K562 (cell line): ENCODE measurements around the gene GADD45GIP1. TPM values are rescaled to one million over a fixed set of nuclear protein-coding genes. Genes with fewer than 3 reads are reported as not detected.

ENCODE experiments used
- BMI1 ChIP-seq: fragments of 150-350 bp; IDR thresholded peaks from 2 replicates; pipeline ENCODE4 v1.6.1; 2014; ENCODE audit warnings: low read length
- CBX1 ChIP-seq: sonication (generic); IDR thresholded peaks from 2 replicates; pipeline ENCODE4 v1.6.1; 2016; ENCODE audit warnings: antibody characterized with exemption, low read depth, mild to moderate bottlenecking
- CHCHD3 ChIP-seq: fragments of 250-450 bp; sonication (Bioruptor Pico); IDR thresholded peaks from 2 replicates; pipeline ENCODE4 v2.1.2; 2022; ENCODE audit warnings: mild to moderate bottlenecking
- CXXC5 ChIP-seq: fragments of 250-450 bp; sonication (Bioruptor Pico); IDR thresholded peaks from 2 replicates; pipeline ENCODE4 v1.8.0; 2022; ENCODE audit warnings: inconsistent platforms, mild to moderate bottlenecking, moderate library complexity
- HNRNPK ChIP-seq: fragments of 200-400 bp; formaldehyde crosslinking; IDR thresholded peaks from one replicate; pipeline ENCODE4 v1.6.1; 2018; ENCODE audit warnings: mild to moderate bottlenecking, low read depth, low read length; ENCODE audit not compliant: poor library complexity, severe bottlenecking
- JUND ChIP-seq, 2 experiments: IDR thresholded peaks; 2 replicates in 1 of 2; 3 replicates in 1 of 2; pipeline ENCODE4 v1.6.1; 2011; ENCODE audit warnings: borderline replicate concordance in 2 of 2, low read depth in 2 of 2, low read length in 2 of 2, improper control_type of control experiment in 1 of 2, missing biosample characterization in 1 of 2, missing genetic modification characterization in 1 of 2, missing genetic modification reagents in 1 of 2
- KLF1 ChIP-seq: fragments of 450-650 bp; IDR thresholded peaks from 2 replicates; pipeline ENCODE4 v1.6.1; 2016; ENCODE audit warnings: missing genetic modification characterization, missing compliant biosample characterization
- MTA2 ChIP-seq: fragments of 450-650 bp; IDR thresholded peaks from 2 replicates; pipeline ENCODE4 v1.6.1; 2016; ENCODE audit warnings: low read depth
- MTF1 ChIP-seq: fragments of 250-450 bp; sonication (Bioruptor Pico); IDR thresholded peaks from 2 replicates; pipeline ENCODE4 v1.9.0; 2021; ENCODE audit warnings: moderate library complexity, mild to moderate bottlenecking, inconsistent platforms, borderline replicate concordance
- NUFIP1 ChIP-seq: fragments of 450-650 bp; IDR thresholded peaks from 2 replicates; pipeline ENCODE4 v1.6.1; 2018; ENCODE audit not compliant: partially characterized antibody
- POLR2G ChIP-seq: fragments of 200-400 bp; formaldehyde crosslinking; IDR thresholded peaks from 2 replicates; pipeline ENCODE4 v1.6.1; 2017; ENCODE audit warnings: low read depth, mild to moderate bottlenecking, antibody characterized with exemption, low read length, moderate library complexity
- PRPF4 ChIP-seq: fragments of 200-400 bp; formaldehyde crosslinking; IDR thresholded peaks from one replicate; pipeline ENCODE4 v1.6.1; 2017; ENCODE audit warnings: low read length, low read depth, mild to moderate bottlenecking; ENCODE audit not compliant: insufficient read depth, poor library complexity, severe bottlenecking
- SMAD4 ChIP-seq: fragments of 250-450 bp; sonication (Bioruptor Pico); conservative IDR thresholded peaks from 2 replicates; pipeline ENCODE4 v1.8.0; 2021; ENCODE audit warnings: inconsistent platforms, mild to moderate bottlenecking, moderate library complexity
- TAF9B ChIP-seq: fragments of 450-650 bp; IDR thresholded peaks from 2 replicates; pipeline ENCODE4 v1.6.1; 2018; ENCODE audit warnings: mild to moderate bottlenecking; ENCODE audit not compliant: partially characterized antibody
- TAL1 ChIP-seq: fragments of 450-650 bp; IDR thresholded peaks from 2 replicates; pipeline ENCODE4 v1.6.1; 2016; ENCODE audit warnings: mild to moderate bottlenecking
- THRAP3 ChIP-seq: fragments of 450-650 bp; IDR thresholded peaks from 2 replicates; pipeline ENCODE4 v1.6.1; 2016; ENCODE audit warnings: mild to moderate bottlenecking, inconsistent platforms, borderline replicate concordance
- USF2 ChIP-seq: sonication (generic); formaldehyde crosslinking; IDR thresholded peaks from 2 replicates; pipeline ENCODE4 v1.5.0; 2020; ENCODE audit warnings: missing genetic modification reagents
- YBX1 ChIP-seq: fragments of 450-650 bp; IDR thresholded peaks from 2 replicates; pipeline ENCODE4 v1.7.1; 2016; ENCODE audit warnings: mild to moderate bottlenecking
- ZNF3 ChIP-seq: fragments of 250-450 bp; sonication (Bioruptor Pico); IDR thresholded peaks from 2 replicates; pipeline ENCODE4 v1.5.0; 2021; ENCODE audit warnings: mild to moderate bottlenecking, moderate library complexity
- ZNF445 ChIP-seq: fragments of 250-450 bp; sonication (Bioruptor Pico); IDR thresholded peaks from 2 replicates; pipeline ENCODE4 v1.4.0; 2020; ENCODE audit warnings: low read depth, mild to moderate bottlenecking, moderate library complexity
- ZNF561 ChIP-seq: fragments of 450-650 bp; formaldehyde crosslinking; conservative IDR thresholded peaks from 2 replicates; pipeline ENCODE4 v1.4.0; 2020; ENCODE audit warnings: mild to moderate bottlenecking, moderate library complexity
- polyA plus RNA-seq, 8 experiments: library from polyadenylated mRNA; depleted of rRNA in 4 of 8; stranded (reverse) in 5 of 8; unstranded in 3 of 8; fragments of >200 nt; fragmentation: Nextera tagmentation in 2 of 8; fragmentation: Illumina TruSeq in 1 of 8; extraction: Ambion mirVana in 2 of 8; extraction: Trizol in 1 of 8; gene quantifications; 2 replicates each; pipeline versions ENCODE4 v1.2.1 to v1.2.3, GENCODE V29; 2011 to 2014; ENCODE audit warnings: inconsistent platforms in 1 of 8, missing spikeins in 1 of 8
- total RNA-seq, 7 experiments: library from RNA; depleted of rRNA in 6 of 7; stranded (reverse); fragments of >200 nt in 6 of 7; fragmentation: Illumina TruSeq in 2 of 7; extraction: Trizol in 2 of 7; gene quantifications; 2 replicates each; pipeline versions ENCODE4 v1.2.1 to v1.2.3, GENCODE V29; 2011 to 2021; ENCODE audit warnings: low replicate concordance in 1 of 7
- TF ChIP-seq, protein P1 (sequence below): sonication (generic); formaldehyde crosslinking; IDR thresholded peaks from 2 replicates; pipeline ENCODE4 v1.8.0; 2023; ENCODE audit warnings: mild to moderate bottlenecking, missing genetic modification reagents
- TF ChIP-seq, protein P2 (sequence below): fragments of 450-650 bp; IDR thresholded peaks from 2 replicates; pipeline ENCODE4 v1.6.1; 2018; ENCODE audit not compliant: partially characterized antibody

Gene GADD45GIP1
- total and polyA plus RNA-seq, 9 of the 15 experiments (the other 6 are each of a cell fraction or from before 2014, with no cell fraction given) = 5.1 to 161 (median 29.2) TPM

- TF ChIP-seq KLF1 (tag) = peak; percentile 99
- TF ChIP-seq BMI1 = no peak
- no peak for TF ChIP-seq NUFIP1
- TF ChIP-seq SMAD4 (CRISPR knock-in tag) = peak; percentile 83
- TF ChIP-seq HNRNPK = no peak
- no peak for TF ChIP-seq ZNF3 (CRISPR knock-in tag)
- TF ChIP-seq, protein P1, sequence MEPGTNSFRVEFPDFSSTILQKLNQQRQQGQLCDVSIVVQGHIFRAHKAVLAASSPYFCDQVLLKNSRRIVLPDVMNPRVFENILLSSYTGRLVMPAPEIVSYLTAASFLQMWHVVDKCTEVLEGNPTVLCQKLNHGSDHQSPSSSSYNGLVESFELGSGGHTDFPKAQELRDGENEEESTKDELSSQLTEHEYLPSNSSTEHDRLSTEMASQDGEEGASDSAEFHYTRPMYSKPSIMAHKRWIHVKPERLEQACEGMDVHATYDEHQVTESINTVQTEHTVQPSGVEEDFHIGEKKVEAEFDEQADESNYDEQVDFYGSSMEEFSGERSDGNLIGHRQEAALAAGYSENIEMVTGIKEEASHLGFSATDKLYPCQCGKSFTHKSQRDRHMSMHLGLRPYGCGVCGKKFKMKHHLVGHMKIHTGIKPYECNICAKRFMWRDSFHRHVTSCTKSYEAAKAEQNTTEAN (CRISPR knock-in tag) = no peak
- TF ChIP-seq CBX1 = peak; percentile 64
- TF ChIP-seq THRAP3 = no peak
- no peak for TF ChIP-seq MTF1 (CRISPR knock-in tag)
- TF ChIP-seq, protein P2, sequence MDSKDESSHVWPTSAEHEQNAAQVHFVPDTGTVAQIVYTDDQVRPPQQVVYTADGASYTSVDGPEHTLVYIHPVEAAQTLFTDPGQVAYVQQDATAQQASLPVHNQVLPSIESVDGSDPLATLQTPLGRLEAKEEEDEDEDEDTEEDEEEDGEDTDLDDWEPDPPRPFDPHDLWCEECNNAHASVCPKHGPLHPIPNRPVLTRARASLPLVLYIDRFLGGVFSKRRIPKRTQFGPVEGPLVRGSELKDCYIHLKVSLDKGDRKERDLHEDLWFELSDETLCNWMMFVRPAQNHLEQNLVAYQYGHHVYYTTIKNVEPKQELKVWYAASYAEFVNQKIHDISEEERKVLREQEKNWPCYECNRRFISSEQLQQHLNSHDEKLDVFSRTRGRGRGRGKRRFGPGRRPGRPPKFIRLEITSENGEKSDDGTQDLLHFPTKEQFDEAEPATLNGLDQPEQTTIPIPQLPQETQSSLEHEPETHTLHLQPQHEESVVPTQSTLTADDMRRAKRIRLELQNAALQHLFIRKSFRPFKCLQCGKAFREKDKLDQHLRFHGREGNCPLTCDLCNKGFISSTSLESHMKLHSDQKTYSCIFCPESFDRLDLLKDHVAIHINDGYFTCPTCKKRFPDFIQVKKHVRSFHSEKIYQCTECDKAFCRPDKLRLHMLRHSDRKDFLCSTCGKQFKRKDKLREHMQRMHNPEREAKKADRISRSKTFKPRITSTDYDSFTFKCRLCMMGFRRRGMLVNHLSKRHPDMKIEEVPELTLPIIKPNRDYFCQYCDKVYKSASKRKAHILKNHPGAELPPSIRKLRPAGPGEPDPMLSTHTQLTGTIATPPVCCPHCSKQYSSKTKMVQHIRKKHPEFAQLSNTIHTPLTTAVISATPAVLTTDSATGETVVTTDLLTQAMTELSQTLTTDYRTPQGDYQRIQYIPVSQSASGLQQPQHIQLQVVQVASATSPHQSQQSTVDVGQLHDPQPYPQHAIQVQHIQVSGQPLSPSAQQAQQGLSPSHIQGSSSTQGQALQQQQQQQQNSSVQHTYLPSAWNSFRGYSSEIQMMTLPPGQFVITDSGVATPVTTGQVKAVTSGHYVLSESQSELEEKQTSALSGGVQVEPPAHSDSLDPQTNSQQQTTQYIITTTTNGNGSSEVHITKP = peak; percentile 63
- no peak for TF ChIP-seq ZNF445 (CRISPR knock-in tag)
- no peak for TF ChIP-seq TAF9B
- peak; percentile 37; the same call in 1 of the 2 replicates for TF ChIP-seq JUND (IDR thresholded peaks at IDR 0.05; ENCODE audit: borderline replicate concordance, low read depth, low read length)
- TF ChIP-seq JUND (tag; IDR thresholded peaks at IDR 0.05; ENCODE audit: borderline replicate concordance, low read depth, low read length) = no peak; the same call in 2 of the 3 replicates
- no peak for TF ChIP-seq YBX1
- TF ChIP-seq MTA2 = peak; percentile 46
- TF ChIP-seq CXXC5 = peak; percentile 75
- no peak for TF ChIP-seq CHCHD3 (CRISPR knock-in tag)
- TF ChIP-seq TAL1 = no peak; the same call in 1 of the 2 replicates
- peak; percentile 78 for TF ChIP-seq POLR2G
- TF ChIP-seq USF2 (CRISPR knock-in tag) = no peak
- TF ChIP-seq ZNF561 = no peak
- TF ChIP-seq PRPF4 = peak; percentile 49
Measured at GRCh38 chr19:12965017-12965811, 8.2 kb upstream of the GADD45GIP1 start (continued).
